SIG-M5 (cell line): ENCODE measurements around the gene IRF2BP1.
"Not testable (repeated sequence)": the region's sequence is repeated elsewhere in the genome, so short reads cannot be mapped to it uniquely, and the experiment has no call there.

Experiments used
- DNase-seq: peaks from one replicate; lab custom pipeline; 2025; lab: John Stamatoyannopoulos, UW

The IRF2BP1 gene

GRCh38 chr19:45881082-45881908 lies 4.6 kb downstream of the IRF2BP1 start:
- DNase-seq = no peak

- DNase-seq = no peak
Observed at GRCh38 chr19:45879971-45880370, 6.0 kb downstream of the IRF2BP1 start.

- no peak for DNase-seq
Observed at GRCh38 chr19:45879055-45879454, 6.9 kb downstream of the IRF2BP1 start.

- DNase-seq = no peak
Observed at GRCh38 chr19:45878043-45878794, 7.7 kb downstream of the IRF2BP1 start.

GRCh38 chr19:45876411-45877197 lies 9.3 kb downstream of the IRF2BP1 start:
- DNase-seq = no peak

- no peak for DNase-seq
Observed at GRCh38 chr19:45876161-45876410, 9.9 kb downstream of the IRF2BP1 start.

GRCh38 chr19:45874620-45874966 lies 11.3 kb downstream of the IRF2BP1 start:
- no peak for DNase-seq

GRCh38 chr19:45873219-45873772 lies 12.6 kb downstream of the IRF2BP1 start:
- DNase-seq = no peak

GRCh38 chr19:45872095-45872919 lies 13.6 kb downstream of the IRF2BP1 start:
- no peak for DNase-seq

GRCh38 chr19:45870798-45871197 lies 15.1 kb downstream of the IRF2BP1 start:
- no peak for DNase-seq

- DNase-seq = not testable (repeated sequence)
Observed at GRCh38 chr19:45867241-45867640, 18.7 kb downstream of the IRF2BP1 start.

GRCh38 chr19:45866400-45867176 lies 19.4 kb downstream of the IRF2BP1 start:
- no peak for DNase-seq

- DNase-seq = no peak
Observed at GRCh38 chr19:45865269-45865948, 20.5 kb downstream of the IRF2BP1 start.

- DNase-seq = no peak
Observed at GRCh38 chr19:45864629-45865082, 21.3 kb downstream of the IRF2BP1 start.

- no peak for DNase-seq
Observed at GRCh38 chr19:45863840-45864628, 21.9 kb downstream of the IRF2BP1 start, which contains the start of gene FOXA3. Gene FOXA3 (plus strand): TSS chr19:45864326. CDS start chr19:45864457, 131 bp downstream.

- DNase-seq = no peak
Observed at GRCh38 chr19:45863335-45863839, 22.6 kb downstream of the IRF2BP1 start.

GRCh38 chr19:45862564-45863334 lies 23.2 kb downstream of the IRF2BP1 start, which contains the start of gene SYMPK:
Gene SYMPK (minus strand): TSS chr19:45863147. CDS start chr19:45854495, 8,652 bp downstream.
- peak; percentile 85 for DNase-seq

GRCh38 chr19:45862271-45862563 lies 23.7 kb downstream of the IRF2BP1 start:
- DNase-seq = no peak
